DMS53 (cell line): ENCODE data around the gene TRRAP.
"Not testable (repeated sequence)": the region's sequence is repeated elsewhere in the genome, so short reads cannot be mapped to it uniquely, and the experiment has no call there.

Source experiments
- DNase-seq: peaks from one replicate; lab custom pipeline; 2025; lab: John Stamatoyannopoulos, UW

TRRAP gene

DNA sequence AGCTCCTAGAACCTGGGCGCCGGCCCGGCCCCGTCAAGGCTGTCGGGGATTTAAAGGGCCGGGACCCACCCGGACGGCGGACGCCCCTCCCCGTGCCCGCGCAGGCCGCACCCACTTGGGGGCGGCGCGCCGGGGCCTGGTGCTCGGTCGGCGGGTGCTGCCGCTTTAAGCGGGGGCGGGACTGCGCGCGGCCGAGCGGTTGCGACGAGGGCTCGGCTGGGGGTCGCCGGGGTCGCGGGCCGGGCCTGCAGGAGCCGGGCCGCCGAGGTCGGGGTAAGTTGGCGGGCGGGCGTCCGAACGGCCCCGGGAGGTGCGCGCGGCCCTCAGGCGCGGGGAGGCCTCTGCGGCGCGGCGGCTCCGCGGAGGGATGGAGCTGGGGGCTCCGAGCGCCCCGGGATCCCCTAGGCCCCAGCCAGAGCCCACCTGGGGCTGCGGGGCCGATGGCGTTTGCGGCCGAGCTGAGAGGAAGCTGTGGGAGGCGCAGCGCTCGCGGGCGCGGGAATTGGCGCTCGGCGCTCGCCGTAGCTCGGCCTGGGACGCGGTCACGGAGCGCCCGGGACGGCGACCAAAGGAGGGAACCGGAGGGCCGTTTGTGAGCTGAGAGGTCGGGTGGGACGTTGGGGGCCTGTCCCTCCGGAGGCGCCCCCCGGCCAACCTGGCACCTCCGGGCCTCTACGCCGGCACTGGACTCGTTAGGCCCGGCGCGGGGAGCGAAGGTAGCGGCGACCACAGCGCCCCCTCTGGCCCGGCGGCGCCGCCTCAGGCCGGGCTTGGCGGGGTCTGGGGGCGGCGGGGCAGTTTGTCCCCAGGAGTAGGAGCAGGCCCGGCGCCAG, at the start of gene TRRAP:
TRRAP (plus strand) TSS at position 168 of the 833 bp plus-strand sequence. CDS start 2,619 bp downstream, outside the sequence.
- DNase-seq = peak; percentile 88

- DNase-seq = no peak
Measured at GRCh38 chr7:98830972-98831548, 47.3 kb upstream of the TRRAP start.

DNA sequence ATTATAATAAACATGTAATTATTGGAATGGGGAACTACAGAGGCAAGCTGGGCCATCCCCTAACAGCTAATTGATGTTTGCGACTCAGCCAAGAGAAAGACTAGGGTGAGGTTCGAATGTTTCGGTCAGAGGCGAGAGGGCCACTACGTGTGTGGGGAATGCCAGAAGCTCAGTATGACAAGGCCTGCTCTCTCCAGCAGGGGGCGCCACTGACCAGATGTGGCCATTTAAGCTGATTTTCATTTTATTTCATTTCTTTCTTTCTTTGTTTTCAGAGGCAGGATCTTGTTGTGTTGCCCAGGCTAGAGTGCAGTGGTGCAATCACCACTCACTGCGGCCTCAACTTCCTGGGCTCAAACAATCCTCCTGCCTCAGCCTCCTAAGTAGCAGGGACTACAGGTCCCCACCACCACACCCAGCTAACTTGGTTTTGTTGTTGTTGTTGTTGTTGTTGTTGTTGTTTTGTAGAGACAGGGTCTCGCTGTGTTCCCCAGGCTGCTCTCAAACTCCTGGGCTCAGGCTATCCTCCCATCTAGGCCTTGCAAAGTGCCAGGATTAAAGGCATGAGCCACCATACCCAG, 46.6 kb upstream of the TRRAP start:
- peak; percentile 32 for DNase-seq

DNA sequence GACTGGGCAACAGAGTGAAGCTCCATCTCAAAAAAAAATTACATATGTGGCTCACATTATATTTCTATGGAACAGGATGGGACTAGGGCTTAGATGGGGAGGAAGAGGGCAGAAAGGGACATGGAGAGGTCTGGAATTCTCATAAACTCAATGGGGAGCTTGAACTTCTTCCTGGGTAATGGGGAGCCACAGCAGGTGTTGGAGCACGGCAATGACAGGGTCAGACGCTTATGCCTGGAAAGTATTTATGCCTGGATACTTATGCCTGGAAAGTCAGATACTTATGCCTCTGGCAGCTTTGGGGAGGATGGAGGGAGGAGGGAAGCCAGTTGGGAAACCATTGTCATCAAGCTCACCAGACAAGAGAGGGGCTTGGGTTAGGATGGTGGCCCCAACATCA, 45.3 kb upstream of the TRRAP start:
- no peak for DNase-seq

DNA sequence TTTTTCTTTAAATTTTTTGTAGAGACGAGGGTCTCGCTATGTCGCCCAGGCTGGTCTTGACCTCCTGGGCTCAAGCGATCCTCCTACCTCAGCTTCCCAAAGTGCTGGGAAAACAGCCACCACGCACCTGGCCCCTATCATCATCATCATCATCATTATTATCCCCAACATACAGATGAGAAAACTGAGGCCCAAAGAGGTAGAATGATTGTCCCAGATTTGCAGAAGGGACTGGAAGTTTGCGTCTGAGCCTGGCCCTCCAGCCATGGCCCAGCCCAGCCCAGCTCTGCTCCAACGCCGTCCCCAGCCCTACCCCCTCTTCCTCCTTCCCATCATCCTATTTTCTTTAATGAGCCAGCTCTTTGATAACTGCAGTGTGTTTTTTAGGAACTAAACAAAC, 43.4 kb upstream of the TRRAP start:
- DNase-seq = no peak

GRCh38 chr7:98836811-98837629, 41.3 kb upstream of the TRRAP start:
- DNase-seq = peak; percentile 58

- DNase-seq = no peak
Measured at GRCh38 chr7:98837630-98837972, 40.7 kb upstream of the TRRAP start.

DNA sequence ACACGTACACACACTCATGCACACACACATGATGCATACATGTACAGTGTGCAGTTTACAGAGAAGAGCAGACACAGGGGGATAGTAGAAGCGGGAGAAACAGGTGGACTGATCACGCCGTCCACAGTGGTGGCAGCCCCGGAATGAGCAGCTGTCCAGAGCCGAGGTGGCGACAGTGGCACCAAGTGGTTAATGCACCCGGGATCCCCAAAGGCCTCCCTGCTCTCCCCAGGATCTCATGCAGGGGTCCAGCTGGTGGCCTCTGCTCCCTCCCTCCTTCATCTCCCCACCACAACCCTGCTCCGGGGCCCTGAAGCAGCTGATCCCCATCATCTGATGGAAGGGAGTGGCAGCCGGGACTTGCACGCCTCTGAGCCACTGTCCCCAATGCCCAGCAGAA, 38.2 kb upstream of the TRRAP start:
- DNase-seq = no peak

GRCh38 chr7:98840722-98841121, 37.6 kb upstream of the TRRAP start:
- DNase-seq = no peak

- DNase-seq = peak; percentile 63
Measured at GRCh38 chr7:98841179-98841997, 36.9 kb upstream of the TRRAP start.

GRCh38 chr7:98842552-98842951, 35.8 kb upstream of the TRRAP start:
- DNase-seq = not testable (repeated sequence)

- no peak for DNase-seq
Measured at GRCh38 chr7:98848918-98849317, 29.4 kb upstream of the TRRAP start.

DNA sequence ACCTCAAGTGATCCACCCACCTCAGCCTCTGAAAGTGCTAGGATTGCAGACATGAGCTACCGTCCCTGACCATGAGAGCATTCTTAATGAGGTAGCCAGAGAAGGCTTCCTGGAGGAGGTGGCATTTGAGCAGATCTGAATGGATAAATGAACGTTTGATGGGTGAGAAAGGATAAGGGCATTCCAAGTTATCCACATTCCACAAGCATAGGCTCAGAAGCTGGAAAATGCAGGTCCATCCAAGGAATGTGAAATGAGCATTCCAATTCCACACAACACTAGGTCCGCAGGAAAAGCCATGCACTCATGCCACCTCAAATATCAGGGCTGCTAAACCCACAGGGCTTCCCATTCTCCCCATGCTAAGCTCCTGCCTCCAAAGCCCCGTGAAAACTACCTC, 25.5 kb upstream of the TRRAP start:
- DNase-seq = no peak

GRCh38 chr7:98855610-98856422, 22.5 kb upstream of the TRRAP start:
- peak; percentile 30 for DNase-seq

GRCh38 chr7:98860071-98860470, 18.3 kb upstream of the TRRAP start:
- no peak for DNase-seq

DNA sequence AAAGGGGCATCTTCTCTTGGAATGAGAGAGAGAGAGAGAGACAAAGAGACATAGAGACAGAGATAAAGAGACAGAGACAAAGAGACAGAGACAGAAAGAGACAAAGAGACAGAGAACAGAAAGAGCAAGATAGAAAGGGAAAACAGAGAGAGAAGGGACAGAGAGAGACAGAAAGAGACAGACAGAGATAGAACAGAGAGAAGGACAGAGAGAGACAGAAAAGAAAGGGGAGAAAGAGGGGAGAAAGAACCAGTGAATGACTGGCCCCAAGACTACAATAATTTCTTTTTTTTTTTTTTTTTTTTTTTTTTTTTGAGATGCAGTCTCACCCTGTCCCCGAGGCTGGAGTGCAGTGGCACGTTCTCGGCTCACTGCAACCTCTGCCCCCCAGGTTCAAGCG, 16.1 kb upstream of the TRRAP start:
- DNase-seq = no peak

DNA sequence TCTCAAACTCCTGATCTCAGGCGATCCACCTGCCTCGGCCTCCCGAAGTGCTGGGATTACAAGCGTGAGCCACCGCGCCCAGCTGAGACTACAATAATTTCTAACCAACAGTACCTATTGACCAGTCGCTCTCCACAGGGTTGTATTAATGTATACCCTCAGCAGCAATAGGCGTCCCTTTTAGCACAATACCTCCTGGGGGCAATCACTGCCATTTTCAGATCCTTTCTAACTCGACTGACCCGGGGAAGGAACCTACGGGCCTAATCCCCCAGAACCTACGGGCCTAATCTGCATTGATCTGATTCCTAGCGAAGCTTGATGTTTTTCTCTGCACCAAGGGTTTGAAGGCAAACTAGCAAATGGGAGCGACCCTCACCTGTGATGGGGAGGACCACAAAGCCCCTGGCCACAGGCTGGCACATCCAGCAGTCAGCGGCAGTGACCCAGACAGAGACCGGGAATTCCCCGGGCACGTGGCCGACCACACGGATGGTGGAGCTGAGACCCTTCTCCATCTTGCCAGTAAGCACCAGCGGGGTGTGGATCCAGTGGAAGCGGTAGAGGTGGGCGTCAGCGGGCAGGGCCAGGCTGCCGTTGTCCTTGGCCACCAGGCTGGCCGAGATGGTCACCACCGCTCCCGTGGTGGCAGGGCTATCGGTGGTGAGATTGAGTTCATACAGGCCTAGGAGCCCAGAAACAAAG, 15.5 kb upstream of the TRRAP start:
- DNase-seq = no peak

- DNase-seq = no peak
Measured at GRCh38 chr7:98863601-98864000, 14.7 kb upstream of the TRRAP start.

- no peak for DNase-seq
Measured at GRCh38 chr7:98864731-98865453, 13.4 kb upstream of the TRRAP start.
